ENCODE measurements around the gene FBXO44. TPM values are rescaled to one million over a fixed set of nuclear protein-coding genes. Genes with fewer than 3 reads are reported as not detected.

The FBXO44 gene
- total RNA-seq, 2 donors from 2014 or later, result 12.9 to 30.6 TPM

- WGBS, 2 donors, result 4 to 6% methylated on average over 37 to 56 of the region's 64 CpGs
- Histone ChIP-seq H3K36me3 (replicated peaks in 1 of 2; ENCODE audit: insufficient read depth in 1 of 2, low read depth in 2 of 2) (no peaks in the 10 kb centered on the region), H3K4me1 (peaks cover 19% of the 10 kb centered on the region), H3K9me3 (no peaks in the 10 kb centered on the region), H3K4me3 (no peak overlapping the region), H3K27ac (no peak overlapping the region), H3K27me3 (peaks cover 0 to 12% of the 10 kb centered on the region in 2 donors)
- intact Hi-C loops (cut with DNase I), result no loop called here
- TF ChIP-seq, protein P1, sequence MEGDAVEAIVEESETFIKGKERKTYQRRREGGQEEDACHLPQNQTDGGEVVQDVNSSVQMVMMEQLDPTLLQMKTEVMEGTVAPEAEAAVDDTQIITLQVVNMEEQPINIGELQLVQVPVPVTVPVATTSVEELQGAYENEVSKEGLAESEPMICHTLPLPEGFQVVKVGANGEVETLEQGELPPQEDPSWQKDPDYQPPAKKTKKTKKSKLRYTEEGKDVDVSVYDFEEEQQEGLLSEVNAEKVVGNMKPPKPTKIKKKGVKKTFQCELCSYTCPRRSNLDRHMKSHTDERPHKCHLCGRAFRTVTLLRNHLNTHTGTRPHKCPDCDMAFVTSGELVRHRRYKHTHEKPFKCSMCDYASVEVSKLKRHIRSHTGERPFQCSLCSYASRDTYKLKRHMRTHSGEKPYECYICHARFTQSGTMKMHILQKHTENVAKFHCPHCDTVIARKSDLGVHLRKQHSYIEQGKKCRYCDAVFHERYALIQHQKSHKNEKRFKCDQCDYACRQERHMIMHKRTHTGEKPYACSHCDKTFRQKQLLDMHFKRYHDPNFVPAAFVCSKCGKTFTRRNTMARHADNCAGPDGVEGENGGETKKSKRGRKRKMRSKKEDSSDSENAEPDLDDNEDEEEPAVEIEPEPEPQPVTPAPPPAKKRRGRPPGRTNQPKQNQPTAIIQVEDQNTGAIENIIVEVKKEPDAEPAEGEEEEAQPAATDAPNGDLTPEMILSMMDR (IDR thresholded peaks at IDR 0.05), result no peak
- TF ChIP-seq POLR2A (IDR thresholded peaks at IDR 0.05), result no peak
- DNase-seq (no peak), ATAC-seq (no peak)
These were observed 37.4 kb downstream of the FBXO44 start for GRCh38 chr1:11691928-11692711.

- Histone ChIP-seq H3K36me3 (replicated peaks in 1 of 2; ENCODE audit: insufficient read depth in 1 of 2, low read depth in 2 of 2) (no peaks in the 10 kb centered on the region), H3K9me3 (no peaks in the 10 kb centered on the region), H3K27ac (no peak overlapping the region), H3K4me1 (peaks cover 19% of the 10 kb centered on the region), H3K27me3 (peaks cover 0 to 12% of the 10 kb centered on the region in 2 donors), H3K4me3 (no peak overlapping the region)
- TF ChIP-seq POLR2A (IDR thresholded peaks at IDR 0.05), result no peak
- TF ChIP-seq, protein P1 (IDR thresholded peaks at IDR 0.05), result no peak
- intact Hi-C loops (cut with DNase I), result no loop called here
- DNase-seq (peak in 2 of 4 donors; percentile 29 to 34), ATAC-seq (no peak)
- WGBS, 2 donors, result 13 to 19% methylated on average over 6 of the region's 6 CpGs
These were observed 38.4 kb downstream of the FBXO44 start for GRCh38 chr1:11693024-11693590.

DNA sequence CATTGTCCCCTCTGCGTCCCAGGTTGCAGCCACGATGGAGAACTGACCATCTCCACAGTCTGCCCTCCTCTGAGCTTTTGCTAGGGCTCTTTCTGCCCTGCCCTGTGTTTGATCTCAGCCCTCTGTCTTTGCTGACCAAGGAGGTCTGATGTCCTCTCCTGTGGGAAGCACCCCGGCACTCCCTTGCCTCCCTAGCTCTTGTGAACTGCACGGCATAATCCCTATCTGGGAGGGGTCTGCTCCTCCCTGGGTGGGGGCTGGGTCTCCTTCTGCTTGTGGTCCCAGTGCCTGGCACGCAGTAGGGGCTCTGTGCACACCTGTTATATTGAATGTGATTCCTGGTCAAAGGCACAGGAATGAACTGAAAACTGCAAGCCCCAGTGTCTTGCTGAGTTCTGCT lies 39.2 kb downstream of the FBXO44 start:
- H3K27me3 ChIP-seq, result peaks cover 0 to 12% of the 10 kb centered on the region in 2 donors
- ATAC-seq, result no peak
- no peaks in the 10 kb centered on the region for H3K9me3 ChIP-seq
- no peak overlapping the region for H3K4me3 ChIP-seq
- intact Hi-C loops (cut with DNase I), result no loop called here
- WGBS, 2 donors, result 32 to 45% methylated on average over 4 to 5 of the region's 5 CpGs
- no peaks in the 10 kb centered on the region for H3K36me3 ChIP-seq (replicated peaks in 1 of 2; ENCODE audit: insufficient read depth in 1 of 2, low read depth in 2 of 2)
- TF ChIP-seq, protein P1 (IDR thresholded peaks at IDR 0.05), result no peak
- TF ChIP-seq POLR2A (IDR thresholded peaks at IDR 0.05), result no peak
- H3K27ac ChIP-seq, result no peak overlapping the region
- peaks cover 19% of the 10 kb centered on the region for H3K4me1 ChIP-seq
- DNase-seq, result no peak

DNA sequence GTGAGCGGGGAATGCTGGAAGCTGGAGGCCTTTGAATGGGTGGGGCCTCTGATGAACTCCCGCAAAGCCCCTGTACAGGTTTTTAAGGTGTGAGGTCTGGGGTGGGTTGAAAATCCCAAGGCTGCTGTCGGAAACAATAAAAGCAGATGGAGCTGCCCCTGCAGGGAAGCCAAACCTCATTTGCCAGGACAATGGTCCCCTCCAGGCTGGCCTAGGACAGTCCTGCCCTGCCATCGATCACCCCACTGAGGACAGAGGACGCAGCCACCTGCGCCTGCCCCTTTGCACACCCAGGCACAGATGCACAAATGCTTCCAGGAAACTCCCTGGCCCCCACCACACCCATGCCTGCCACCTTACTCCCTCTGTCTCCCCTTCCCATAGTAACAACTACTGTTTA lies 41.2 kb downstream of the FBXO44 start:
- intact Hi-C loops (cut with DNase I), result no loop called here
- ATAC-seq, result no peak
- H3K4me1 ChIP-seq, result peaks cover 12% of the 10 kb centered on the region
- no peaks in the 10 kb centered on the region for H3K9me3 ChIP-seq
- peaks cover 0 to 5% of the 10 kb centered on the region in 2 donors for H3K27me3 ChIP-seq
- H3K27ac ChIP-seq, result no peak overlapping the region
- TF ChIP-seq POLR2A (IDR thresholded peaks at IDR 0.05), result no peak
- TF ChIP-seq, protein P1 (IDR thresholded peaks at IDR 0.05), result no peak
- H3K36me3 ChIP-seq (replicated peaks in 1 of 2; ENCODE audit: insufficient read depth in 1 of 2, low read depth in 2 of 2), result no peaks in the 10 kb centered on the region
- no peak for DNase-seq
- 66 to 72% methylated on average over 6 of the region's 6 CpGs for WGBS, 2 donors
- H3K4me3 ChIP-seq, result no peak overlapping the region

Data from body of pancreas (tissue), 4 donors.